PC-9 (cell line): Measurements from ENCODE around the gene NRG3. TPM values are rescaled to one million over a fixed set of nuclear protein-coding genes. Genes with fewer than 3 reads are reported as not detected.

Source experiments
- BruUV-seq: library from RNA; stranded (reverse); fragments of 400-500 nt; replicated peaks from 2 replicates; lab custom pipeline; 2021; lab: Mats Ljungman, UMichigan
- CTCF ChIA-PET: fragments of 300-600 bp; sonication (Branson Sonifier 250); formaldehyde crosslinking; loops from one replicate; lab custom pipeline; 2022; ENCODE audit warnings: antibody characterized with exemption; lab: Charles Lee
- POLR2A ChIA-PET: fragments of 300-600 bp; sonication (Branson Sonifier 250); formaldehyde crosslinking; loops from one replicate; lab custom pipeline; 2022; ENCODE audit warnings: antibody characterized with exemption; ENCODE audit not compliant: unreplicated experiment; lab: Charles Lee
- DNase-seq, 2 experiments: peaks; one replicate each; pipeline versions ENCODE4 v3.0.0 to v3.0.0-alpha.2; 2015 to 2022; ENCODE audit warnings: mixed read lengths in 1 of 2
- H2AFZ ChIP-seq: fragments of 200-600 bp; sonication (generic); 2 replicates; pipeline ENCODE4 v1.8.1; 2017; ENCODE audit warnings: antibody characterized with exemption
- H3F3A ChIP-seq: fragments of 200-600 bp; sonication (generic); 2 replicates; pipeline ENCODE4 v1.8.1; 2017; ENCODE audit warnings: antibody characterized with exemption, mild to moderate bottlenecking, low read depth; ENCODE audit not compliant: insufficient read depth
- H3K27ac ChIP-seq: fragments of 200-600 bp; sonication (generic); 2 replicates; pipeline ENCODE4 v1.6.1; 2016; ENCODE audit warnings: mixed run types
- H3K27me3 ChIP-seq: fragments of 200-600 bp; sonication (generic); 2 replicates; pipeline ENCODE4 v1.6.1; 2016; ENCODE audit warnings: low read depth, mixed run types; ENCODE audit not compliant: insufficient read depth
- H3K36me3 ChIP-seq: fragments of 200-600 bp; sonication (generic); 2 replicates; pipeline ENCODE4 v1.6.1; 2016; ENCODE audit warnings: low read depth, mixed run types
- H3K4me1 ChIP-seq: fragments of 200-600 bp; sonication (generic); replicated peaks from 2 replicates; pipeline ENCODE4 v1.6.1; 2016; ENCODE audit warnings: mixed run types; ENCODE audit not compliant: insufficient read depth
- H3K4me2 ChIP-seq: fragments of 200-600 bp; sonication (generic); 2 replicates; pipeline ENCODE4 v1.6.1; 2017; ENCODE audit warnings: mixed run types
- H3K4me3 ChIP-seq: fragments of 200-600 bp; sonication (generic); 2 replicates; pipeline ENCODE4 v1.6.1; 2016; ENCODE audit warnings: mixed run types
- H3K79me2 ChIP-seq: fragments of 200-600 bp; sonication (generic); 2 replicates; pipeline ENCODE4 v1.6.1; 2017; ENCODE audit warnings: low read depth, mixed run types
- H3K9me2 ChIP-seq: fragments of 200-600 bp; sonication (generic); 2 replicates; pipeline ENCODE4 v1.8.1; 2017; ENCODE audit warnings: mild to moderate bottlenecking; ENCODE audit not compliant: insufficient read depth
- H3K9me3 ChIP-seq: fragments of 200-600 bp; sonication (generic); 2 replicates; pipeline ENCODE4 v1.8.1; 2016; ENCODE audit warnings: low read depth; ENCODE audit not compliant: insufficient read depth
- H4K20me1 ChIP-seq: fragments of 200-600 bp; sonication (generic); 2 replicates; pipeline ENCODE4 v1.8.1; 2017; ENCODE audit not compliant: insufficient read depth
- EZH2 ChIP-seq: fragments of 200-600 bp; sonication (generic); IDR thresholded peaks from 2 replicates; pipeline ENCODE4 v1.8.0; 2017; ENCODE audit warnings: antibody characterized with exemption, low read depth
- intact Hi-C: fragments of 100-400 bp; cut with micrococcal nuclease; formaldehyde crosslinking; loops from one replicate; pipeline ENCODE4 v1.10.0; 2022; ENCODE audit not compliant: unreplicated experiment
- total RNA-seq: library from RNA; stranded (reverse); gene quantifications from 2 replicates; pipeline ENCODE4 v1.2.3, GENCODE V29; 2021
- TF ChIP-seq, protein P1 (sequence below): fragments of 200-600 bp; sonication (generic); conservative IDR thresholded peaks from 2 replicates; pipeline ENCODE4 v1.6.1; 2017; ENCODE audit warnings: mixed run types, antibody characterized with exemption, mild to moderate bottlenecking, moderate library complexity

The NRG3 gene
- total RNA-seq, 1 experiment from 2014 or later: not detected

DNA sequence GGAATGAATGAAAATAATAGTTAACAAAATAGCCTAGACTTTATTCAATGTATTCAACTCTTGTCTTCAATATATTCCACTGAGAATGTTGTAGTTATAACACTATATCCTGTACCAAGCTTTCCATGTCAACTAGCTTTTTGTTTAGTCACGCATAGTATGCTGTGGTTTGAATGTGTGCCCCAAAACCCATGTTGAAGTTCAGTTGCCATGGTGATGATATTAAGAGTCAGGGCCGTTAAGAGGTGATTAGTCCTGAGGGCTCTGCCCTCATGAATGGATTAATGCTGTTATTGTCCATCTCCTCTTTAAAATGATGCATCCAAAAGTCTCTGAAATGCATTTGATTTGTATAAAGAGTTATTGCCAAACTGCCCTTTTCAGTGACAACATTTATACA, 887.6 kb downstream of the NRG3 start:
- DNase-seq: no peak
- H3K4me1 ChIP-seq: no peaks in the 10 kb centered on the region
- H3K4me2 ChIP-seq: no peak overlapping the region
- no TSS peak for BruUV-seq
- H3K36me3 ChIP-seq: no peaks in the 10 kb centered on the region
- H3K9me2 ChIP-seq: no peaks in the 10 kb centered on the region
- no peaks in the 10 kb centered on the region for H3K27me3 ChIP-seq
- no peaks in the 10 kb centered on the region for H3K9me3 ChIP-seq
- POLR2A ChIA-PET: no interaction called here
- no peaks in the 10 kb centered on the region for H4K20me1 ChIP-seq
- H3K79me2 ChIP-seq: no peaks in the 10 kb centered on the region
- TF ChIP-seq, protein P1, sequence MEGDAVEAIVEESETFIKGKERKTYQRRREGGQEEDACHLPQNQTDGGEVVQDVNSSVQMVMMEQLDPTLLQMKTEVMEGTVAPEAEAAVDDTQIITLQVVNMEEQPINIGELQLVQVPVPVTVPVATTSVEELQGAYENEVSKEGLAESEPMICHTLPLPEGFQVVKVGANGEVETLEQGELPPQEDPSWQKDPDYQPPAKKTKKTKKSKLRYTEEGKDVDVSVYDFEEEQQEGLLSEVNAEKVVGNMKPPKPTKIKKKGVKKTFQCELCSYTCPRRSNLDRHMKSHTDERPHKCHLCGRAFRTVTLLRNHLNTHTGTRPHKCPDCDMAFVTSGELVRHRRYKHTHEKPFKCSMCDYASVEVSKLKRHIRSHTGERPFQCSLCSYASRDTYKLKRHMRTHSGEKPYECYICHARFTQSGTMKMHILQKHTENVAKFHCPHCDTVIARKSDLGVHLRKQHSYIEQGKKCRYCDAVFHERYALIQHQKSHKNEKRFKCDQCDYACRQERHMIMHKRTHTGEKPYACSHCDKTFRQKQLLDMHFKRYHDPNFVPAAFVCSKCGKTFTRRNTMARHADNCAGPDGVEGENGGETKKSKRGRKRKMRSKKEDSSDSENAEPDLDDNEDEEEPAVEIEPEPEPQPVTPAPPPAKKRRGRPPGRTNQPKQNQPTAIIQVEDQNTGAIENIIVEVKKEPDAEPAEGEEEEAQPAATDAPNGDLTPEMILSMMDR: no peak
- no peak for TF ChIP-seq EZH2
- CTCF ChIA-PET: no interaction called here
- H2AFZ ChIP-seq: no peak overlapping the region
- no peak overlapping the region for H3K4me3 ChIP-seq
- intact Hi-C loops: no loop called here
- no peaks in the 10 kb centered on the region for H3F3A ChIP-seq
- no peak overlapping the region for H3K27ac ChIP-seq

DNA sequence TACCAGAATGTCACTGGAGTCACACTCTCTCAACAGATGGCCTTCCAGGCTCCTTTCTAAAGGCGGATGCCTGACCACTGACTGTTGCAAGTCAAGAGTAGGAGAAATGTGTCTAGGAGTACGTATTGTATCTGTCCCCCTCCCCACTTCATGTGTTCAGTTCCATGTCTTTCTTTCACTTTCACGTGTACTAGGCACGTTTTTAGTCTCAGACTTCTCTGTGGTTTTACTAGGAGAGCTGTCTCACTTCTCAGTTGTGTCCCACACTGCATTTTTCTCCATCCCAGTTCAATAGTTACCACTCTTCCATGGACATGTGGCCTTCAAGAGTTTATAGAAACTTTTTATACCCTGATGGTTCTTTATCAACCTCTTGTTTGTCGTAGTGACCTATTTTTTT, 893.0 kb downstream of the NRG3 start:
- Histone ChIP-seq H2AFZ (no peak overlapping the region; the same call in 1 of the 2 replicates), H3K79me2 (no peaks in the 10 kb centered on the region), H3K27ac (no peak overlapping the region), H3K4me2 (no peak overlapping the region), H3K9me2 (no peaks in the 10 kb centered on the region), H3K27me3 (no peaks in the 10 kb centered on the region), H3F3A (no peaks in the 10 kb centered on the region), H4K20me1 (no peaks in the 10 kb centered on the region), H3K4me3 (no peak overlapping the region), H3K9me3 (no peaks in the 10 kb centered on the region), H3K36me3 (no peaks in the 10 kb centered on the region), H3K4me1 (no peaks in the 10 kb centered on the region)
- DNase-seq: no peak
- POLR2A ChIA-PET: no interaction called here
- no TSS peak for BruUV-seq
- CTCF ChIA-PET: no interaction called here
- TF ChIP-seq EZH2: no peak
- TF ChIP-seq, protein P1: no peak
- intact Hi-C loops: no loop called here

DNA sequence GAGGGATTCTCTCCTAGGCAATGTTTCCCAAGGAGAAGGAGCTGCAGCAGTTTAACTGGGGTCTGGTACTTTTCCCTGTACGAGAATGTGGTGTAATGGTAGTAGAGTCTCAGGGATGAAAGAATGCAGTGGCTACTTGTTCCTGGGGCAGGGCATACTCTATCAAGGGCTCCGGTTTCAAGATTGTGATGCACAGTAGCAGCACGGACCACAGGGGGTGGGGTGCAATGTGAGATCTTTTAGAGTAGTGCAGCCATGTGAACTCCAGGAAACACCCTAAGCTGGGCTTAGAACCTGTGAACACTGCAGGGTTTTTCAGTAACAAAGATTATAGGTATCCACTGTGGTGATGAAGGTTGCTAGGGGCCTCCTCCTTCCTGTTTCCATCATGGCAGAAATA, 903.9 kb downstream of the NRG3 start:
- Histone ChIP-seq H3K27ac (no peak overlapping the region), H3K9me3 (0 out of 2 replicates have a peak, but pooled peaks cover 3% of the 10 kb centered on the region), H3K4me1 (no peaks in the 10 kb centered on the region), H3K4me3 (no peak overlapping the region), H3K4me2 (no peak overlapping the region), H3K79me2 (no peaks in the 10 kb centered on the region), H2AFZ (no peak overlapping the region), H4K20me1 (no peaks in the 10 kb centered on the region), H3F3A (no peaks in the 10 kb centered on the region), H3K36me3 (no peaks in the 10 kb centered on the region), H3K9me2 (no peaks in the 10 kb centered on the region), H3K27me3 (no peaks in the 10 kb centered on the region)
- intact Hi-C loops: no loop called here
- ChIA-PET CTCF (no interaction called here), POLR2A (no interaction called here)
- no TSS peak for BruUV-seq
- TF ChIP-seq, protein P1: no peak
- no peak for TF ChIP-seq EZH2
- no peak for DNase-seq
